Kasumi-1 (cell line): ENCODE results near the gene SMIM35.
"Not testable (repeated sequence)": the region's sequence is repeated elsewhere in the genome, so short reads cannot be mapped to it uniquely, and the experiment has no call there.

Source experiments
- DNase-seq, 2 experiments: peaks; one replicate each; lab custom pipeline; 2025; lab: John Stamatoyannopoulos, UW

The SMIM35 gene

DNA sequence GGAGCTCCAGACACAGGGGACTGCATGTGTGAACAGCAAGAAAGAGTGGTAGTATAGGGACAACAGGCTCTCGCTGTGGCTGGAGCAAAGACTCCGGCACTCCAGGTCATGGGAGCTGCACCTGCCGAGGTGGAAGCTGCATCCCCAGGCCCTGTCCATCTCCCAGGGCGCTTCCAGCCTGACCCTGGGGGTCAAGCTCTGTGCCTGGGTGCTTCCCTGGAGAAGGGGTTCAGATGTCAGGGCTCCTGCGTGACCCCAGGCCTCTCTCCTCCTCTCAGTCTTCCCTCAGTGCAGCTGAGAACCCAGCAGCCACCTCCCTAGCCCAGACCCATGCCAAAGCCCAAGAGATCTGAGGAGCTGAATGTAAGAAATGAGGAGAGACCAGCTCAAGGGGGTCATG, 6.5 kb downstream of the SMIM35 start:
- no peak for DNase-seq

DNA sequence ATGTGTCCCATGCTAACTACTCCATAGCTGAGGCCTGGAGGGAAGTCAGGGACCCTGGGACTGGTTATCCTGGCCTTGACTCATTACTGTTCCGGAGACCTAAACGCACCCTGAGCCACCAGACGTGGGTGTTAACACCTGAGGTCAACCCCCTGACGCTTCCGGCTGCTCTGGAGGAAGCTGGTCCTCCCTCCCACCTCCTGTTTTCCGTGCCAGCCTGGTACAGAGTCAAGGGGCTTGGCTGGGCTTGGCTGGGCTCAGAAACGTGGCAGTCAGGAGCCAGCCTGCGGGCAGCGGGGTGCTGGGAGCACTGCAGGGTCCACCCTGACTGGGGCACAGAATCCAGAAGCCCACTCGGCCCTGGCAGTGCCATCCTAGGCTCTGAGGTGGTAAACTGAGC, 7.3 kb downstream of the SMIM35 start:
- no peak for DNase-seq

DNA sequence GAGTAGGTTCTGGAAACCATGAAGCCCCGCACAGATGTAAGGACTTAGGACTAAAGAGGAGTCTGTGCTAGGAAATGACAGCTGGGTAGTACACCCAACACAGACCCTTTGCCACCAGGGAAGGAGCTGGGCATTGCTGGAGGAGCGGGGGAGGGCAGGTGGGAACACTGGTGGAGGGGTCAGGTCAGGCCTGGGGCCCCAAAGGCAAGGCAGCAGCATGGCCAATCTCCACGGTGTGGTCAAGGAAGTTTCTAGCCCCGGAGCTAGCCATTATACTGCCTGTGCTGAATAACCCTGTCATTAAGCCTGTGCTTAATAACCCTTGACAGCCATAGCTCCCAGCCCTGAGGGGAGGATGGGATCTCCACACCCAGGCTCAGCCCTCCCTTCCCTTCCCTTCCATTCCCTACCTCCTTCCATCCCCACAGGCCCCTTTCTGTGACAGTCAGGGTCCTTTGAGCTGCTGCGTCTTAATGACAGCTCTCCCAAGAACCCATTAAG, 7.8 kb downstream of the SMIM35 start:
- no peak for DNase-seq

GRCh38 chr11:118076754-118077281, 9.9 kb downstream of the SMIM35 start, which contains the start of gene TMPRSS4:
Gene TMPRSS4, plus strand, starts transcription at chr11:118077078. Its CDS starts 225 bp downstream, at chr11:118077303.
- no peak for DNase-seq

GRCh38 chr11:118074785-118075184, 12.0 kb downstream of the SMIM35 start:
- DNase-seq, result no peak

- DNase-seq, result no peak
Measured at GRCh38 chr11:118074091-118074685, 12.6 kb downstream of the SMIM35 start.

- DNase-seq, result no peak
Measured at GRCh38 chr11:118073554-118073953, 13.2 kb downstream of the SMIM35 start.

- no peak for DNase-seq
Measured at GRCh38 chr11:118071416-118072030, 15.2 kb downstream of the SMIM35 start.

DNA sequence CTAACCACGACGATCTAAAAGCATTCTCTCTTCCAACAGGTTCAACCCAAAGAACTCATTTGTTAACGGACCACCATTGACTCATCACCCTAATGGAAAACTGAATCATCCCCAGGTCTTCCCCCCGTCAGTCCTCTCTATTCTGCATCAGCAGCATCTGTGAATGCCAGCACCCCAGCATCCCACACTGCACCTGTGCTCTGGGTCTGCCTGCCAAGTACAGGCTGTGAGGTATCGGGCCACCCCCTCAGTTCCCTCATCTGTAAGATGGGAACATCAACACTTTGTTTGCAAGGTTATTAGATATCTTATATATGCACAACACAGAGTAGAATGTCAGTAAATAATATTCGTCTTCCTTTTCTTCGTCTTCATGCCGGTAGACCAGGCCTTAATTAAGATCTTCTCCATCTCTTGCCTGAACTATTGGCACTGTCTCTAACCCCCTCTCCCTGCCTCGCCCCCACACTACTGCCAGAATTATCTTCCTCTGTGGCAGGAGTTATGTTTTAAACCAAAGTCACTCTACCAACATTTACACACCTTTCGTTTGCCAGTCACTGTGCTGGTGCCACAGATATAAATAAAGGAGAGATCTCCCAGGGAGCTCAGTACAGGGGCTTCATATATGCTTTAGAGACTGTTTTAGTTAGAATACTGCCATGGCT, 17.7 kb downstream of the SMIM35 start:
- no peak for DNase-seq

- no peak for DNase-seq
Measured at GRCh38 chr11:118068206-118068944, 18.4 kb downstream of the SMIM35 start.

- DNase-seq, result no peak
Measured at GRCh38 chr11:118067006-118067405, 19.8 kb downstream of the SMIM35 start.

DNA sequence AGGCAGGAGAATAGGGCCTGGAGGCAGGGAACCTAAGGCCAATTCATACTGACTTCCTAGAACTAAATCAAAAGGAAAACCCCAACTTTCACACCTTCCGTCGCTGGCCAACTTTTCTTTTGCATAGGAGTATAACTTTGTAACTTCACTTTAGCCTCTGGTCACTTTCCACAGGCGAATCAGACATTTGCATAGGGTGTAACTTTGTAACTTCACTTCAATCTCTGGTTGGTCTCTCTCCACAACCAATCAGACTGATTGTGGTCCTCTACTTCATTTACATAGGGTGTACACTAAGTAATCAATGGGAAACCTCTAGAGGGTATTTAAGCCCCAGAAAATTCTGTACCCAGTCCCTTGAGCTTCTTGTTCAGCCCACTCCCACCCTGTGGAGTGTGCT, 21.4 kb downstream of the SMIM35 start:
- DNase-seq, result no peak

- no peak for DNase-seq
Measured at GRCh38 chr11:118064956-118065355, 21.8 kb downstream of the SMIM35 start.

DNA sequence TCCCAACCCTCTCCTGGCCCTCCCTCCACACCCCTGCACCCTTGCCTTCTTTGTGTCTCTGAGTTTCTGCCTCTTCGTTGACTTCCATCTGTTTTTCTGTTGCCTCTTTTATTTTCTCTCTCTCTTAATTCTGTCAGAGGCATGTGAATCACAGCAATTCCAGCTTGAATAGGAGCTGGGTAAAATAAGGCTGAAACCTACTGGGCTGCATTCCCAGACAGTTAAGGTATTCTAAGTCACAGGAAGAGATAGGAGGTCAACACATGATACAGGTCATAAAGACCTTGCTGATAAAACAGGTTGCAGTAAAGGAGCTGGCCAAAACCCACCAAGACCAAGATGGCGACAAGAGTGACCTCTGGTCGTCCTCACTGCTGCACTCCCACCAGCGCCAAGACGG, 24.1 kb downstream of the SMIM35 start:
- DNase-seq, result not testable (repeated sequence)

GRCh38 chr11:118062181-118062580, 24.6 kb downstream of the SMIM35 start:
- DNase-seq, result not testable (repeated sequence)

DNA sequence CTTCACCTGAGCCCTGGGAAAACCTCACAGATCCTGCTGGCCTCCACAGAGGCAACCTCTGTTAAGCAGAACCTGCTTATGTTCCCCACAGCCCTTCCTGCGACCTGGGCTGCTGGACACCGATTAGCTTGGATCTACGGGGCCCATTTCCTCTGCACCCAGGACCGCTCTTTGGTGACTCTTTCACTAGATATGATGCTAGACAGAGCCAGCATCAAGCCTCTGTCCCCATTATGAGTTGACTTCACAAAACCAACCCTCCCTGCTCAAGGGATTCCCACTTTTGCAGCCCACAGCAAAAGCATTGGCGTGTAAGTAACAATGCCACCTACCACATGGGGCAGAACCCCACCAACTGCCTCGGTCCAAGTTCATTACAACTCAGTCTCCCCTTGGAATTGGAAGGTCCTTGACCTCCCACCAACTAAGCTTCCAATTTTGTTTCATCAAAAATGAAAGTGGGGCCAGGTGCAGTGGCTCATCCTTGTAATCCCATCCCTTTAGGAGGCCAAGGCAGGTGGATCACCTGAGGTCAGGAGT, 25.1 kb downstream of the SMIM35 start:
- no peak for DNase-seq

- DNase-seq, result no peak
Measured at GRCh38 chr11:118060869-118061268, 25.9 kb downstream of the SMIM35 start.

- DNase-seq, result no peak
Measured at GRCh38 chr11:118060081-118060661, 26.6 kb downstream of the SMIM35 start.

DNA sequence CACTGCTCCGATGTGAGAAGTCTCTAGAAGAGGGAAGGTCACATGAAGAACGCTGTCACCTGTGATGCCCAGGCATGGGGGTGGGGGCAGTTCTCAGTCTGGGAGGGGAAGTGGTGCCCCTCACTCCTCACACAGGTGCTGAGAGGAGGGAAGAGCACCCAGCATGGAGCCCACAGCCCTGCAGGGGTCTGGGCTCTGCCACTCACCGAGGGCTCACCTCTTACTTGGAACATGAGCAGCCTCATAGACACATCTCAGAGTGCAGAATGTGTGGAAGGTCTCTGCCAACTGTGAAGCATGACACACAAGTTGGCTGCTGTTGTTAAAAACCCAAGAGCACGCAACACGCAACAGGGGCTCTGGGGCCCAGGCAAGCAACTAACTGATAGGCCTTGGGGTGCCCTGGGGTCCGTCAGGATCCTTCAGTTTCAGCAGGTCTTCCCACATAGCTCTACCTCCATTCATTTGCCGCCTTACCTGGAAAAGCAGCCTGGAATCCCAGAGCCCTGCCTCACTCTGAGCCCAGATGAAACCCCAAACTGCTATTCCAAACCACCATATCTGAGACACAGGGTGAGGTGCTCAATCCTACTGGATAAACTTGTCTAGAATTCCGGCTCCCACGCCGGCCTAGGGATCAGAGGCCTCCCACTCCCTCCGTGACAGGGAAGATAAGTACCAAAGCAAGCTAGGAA, 27.4 kb downstream of the SMIM35 start:
- DNase-seq, result no peak

DNA sequence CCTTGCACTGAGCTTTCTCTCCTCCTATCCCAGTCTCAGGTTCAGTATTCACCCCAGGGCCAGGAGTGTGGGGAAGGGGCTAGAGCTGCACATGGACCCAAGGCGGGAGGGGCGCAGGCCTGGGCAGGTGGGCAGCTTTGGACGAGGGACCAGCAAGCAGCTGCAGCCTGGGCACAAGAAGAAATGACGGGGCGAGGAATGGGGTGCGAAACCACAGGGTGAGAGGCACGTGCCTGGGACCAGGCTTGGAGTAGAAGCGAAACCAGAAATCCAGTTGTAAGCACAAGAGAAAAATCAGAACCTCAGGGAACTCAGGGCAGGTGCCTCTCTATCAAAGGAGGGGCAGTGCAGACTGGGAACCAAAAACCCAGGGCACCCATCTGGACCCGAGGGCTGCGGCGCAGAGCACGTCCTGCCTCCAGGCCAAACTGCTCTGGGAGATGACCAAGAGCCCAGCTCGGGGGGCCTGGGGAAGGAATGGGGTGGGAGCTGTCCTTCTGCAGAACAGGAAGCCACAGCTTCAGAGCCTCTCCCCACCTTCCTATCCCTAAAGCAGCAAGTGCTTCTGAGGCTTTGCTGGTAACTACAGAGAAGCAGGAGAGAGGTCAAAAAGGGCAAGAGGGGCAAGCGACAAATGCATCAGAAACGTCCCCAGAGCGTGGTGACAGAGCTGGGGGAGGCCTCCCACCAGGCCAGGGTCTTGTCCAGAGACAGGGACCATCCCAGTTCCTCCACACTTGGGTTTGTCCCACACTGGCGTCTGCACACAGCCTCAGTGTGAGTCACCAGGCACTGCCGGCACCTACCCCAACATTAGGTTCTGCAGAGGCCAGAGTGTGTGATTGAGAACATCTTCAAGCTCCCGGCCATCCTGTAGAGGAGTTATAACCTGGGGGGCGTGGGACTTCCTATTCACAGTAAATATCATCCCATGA, 28.2 kb downstream of the SMIM35 start:
- no peak for DNase-seq
